RWPE2 (cell line): ENCODE results near the gene AIP.

ENCODE experiments used
- ATAC-seq: fragments of 200-7000 bp; cut with Tn5 transposase; 3 replicates; pipeline ENCODE4 v1.9.1; 2021; ENCODE audit warnings: low read depth
- DNase-seq: peaks from one replicate; pipeline ENCODE4 v3.0.0-alpha.2; 2020; ENCODE audit warnings: low spot score
- H3K27ac ChIP-seq: fragments of 450-650 bp; 2 replicates; pipeline ENCODE4 v1.5.1; 2017; ENCODE audit warnings: mild to moderate bottlenecking; ENCODE audit not compliant: poor library complexity, severe bottlenecking
- H3K27me3 ChIP-seq: fragments of 250-450 bp; sonication (Bioruptor Pico); 2 replicates; pipeline ENCODE4 v1.5.1; 2021; ENCODE audit warnings: mild to moderate bottlenecking, moderate library complexity; ENCODE audit not compliant: insufficient read depth, poor library complexity, severe bottlenecking
- H3K36me3 ChIP-seq: fragments of 250-450 bp; sonication (Bioruptor Pico); 2 replicates; pipeline ENCODE4 v1.5.1; 2020; ENCODE audit warnings: low read depth, mild to moderate bottlenecking, moderate library complexity
- H3K4me1 ChIP-seq: fragments of 250-450 bp; sonication (Bioruptor Pico); 2 replicates; pipeline ENCODE4 v1.5.1; 2021; ENCODE audit warnings: mild to moderate bottlenecking, moderate library complexity; ENCODE audit not compliant: insufficient read depth, poor library complexity, severe bottlenecking
- H3K4me3 ChIP-seq: fragments of 250-450 bp; sonication (Bioruptor Pico); 2 replicates; pipeline ENCODE4 v1.5.1; 2021; ENCODE audit warnings: mild to moderate bottlenecking, moderate library complexity; ENCODE audit not compliant: severe bottlenecking
- H3K9me3 ChIP-seq: fragments of 250-450 bp; sonication (Bioruptor Pico); 2 replicates; pipeline ENCODE4 v1.5.1; 2021; ENCODE audit warnings: mild to moderate bottlenecking, moderate library complexity; ENCODE audit not compliant: severe bottlenecking
- TF ChIP-seq, protein P1 (sequence below): fragments of 450-650 bp; IDR thresholded peaks from one replicate; pipeline ENCODE4 v1.5.1; 2017; ENCODE audit warnings: mild to moderate bottlenecking, moderate library complexity; ENCODE audit not compliant: poor library complexity, severe bottlenecking

AIP gene

GRCh38 chr11:67438158-67438902, 44.5 kb upstream of the AIP start:
- ATAC-seq (no peak), DNase-seq (peak; percentile 68)
- Histone ChIP-seq H3K36me3 (peaks cover 28% of the 10 kb centered on the region), H3K4me3 (no peak overlapping the region), H3K9me3 (no peaks in the 10 kb centered on the region), H3K4me1 (no peaks in the 10 kb centered on the region), H3K27ac (no peak overlapping the region), H3K27me3 (no peaks in the 10 kb centered on the region)
- TF ChIP-seq, protein P1, sequence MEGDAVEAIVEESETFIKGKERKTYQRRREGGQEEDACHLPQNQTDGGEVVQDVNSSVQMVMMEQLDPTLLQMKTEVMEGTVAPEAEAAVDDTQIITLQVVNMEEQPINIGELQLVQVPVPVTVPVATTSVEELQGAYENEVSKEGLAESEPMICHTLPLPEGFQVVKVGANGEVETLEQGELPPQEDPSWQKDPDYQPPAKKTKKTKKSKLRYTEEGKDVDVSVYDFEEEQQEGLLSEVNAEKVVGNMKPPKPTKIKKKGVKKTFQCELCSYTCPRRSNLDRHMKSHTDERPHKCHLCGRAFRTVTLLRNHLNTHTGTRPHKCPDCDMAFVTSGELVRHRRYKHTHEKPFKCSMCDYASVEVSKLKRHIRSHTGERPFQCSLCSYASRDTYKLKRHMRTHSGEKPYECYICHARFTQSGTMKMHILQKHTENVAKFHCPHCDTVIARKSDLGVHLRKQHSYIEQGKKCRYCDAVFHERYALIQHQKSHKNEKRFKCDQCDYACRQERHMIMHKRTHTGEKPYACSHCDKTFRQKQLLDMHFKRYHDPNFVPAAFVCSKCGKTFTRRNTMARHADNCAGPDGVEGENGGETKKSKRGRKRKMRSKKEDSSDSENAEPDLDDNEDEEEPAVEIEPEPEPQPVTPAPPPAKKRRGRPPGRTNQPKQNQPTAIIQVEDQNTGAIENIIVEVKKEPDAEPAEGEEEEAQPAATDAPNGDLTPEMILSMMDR = no peak

- ATAC-seq (no peak), DNase-seq (peak; percentile 55)
- H3K4me1 ChIP-seq = no peaks in the 10 kb centered on the region
- H3K27me3 ChIP-seq = no peaks in the 10 kb centered on the region
- TF ChIP-seq, protein P1 = peak; percentile 24
- H3K9me3 ChIP-seq = no peaks in the 10 kb centered on the region
- H3K27ac ChIP-seq = no peak overlapping the region
- H3K4me3 ChIP-seq = no peak overlapping the region
- H3K36me3 ChIP-seq = peaks cover 15% of the 10 kb centered on the region
These were observed 43.3 kb upstream of the AIP start for GRCh38 chr11:67439321-67440228.

DNA sequence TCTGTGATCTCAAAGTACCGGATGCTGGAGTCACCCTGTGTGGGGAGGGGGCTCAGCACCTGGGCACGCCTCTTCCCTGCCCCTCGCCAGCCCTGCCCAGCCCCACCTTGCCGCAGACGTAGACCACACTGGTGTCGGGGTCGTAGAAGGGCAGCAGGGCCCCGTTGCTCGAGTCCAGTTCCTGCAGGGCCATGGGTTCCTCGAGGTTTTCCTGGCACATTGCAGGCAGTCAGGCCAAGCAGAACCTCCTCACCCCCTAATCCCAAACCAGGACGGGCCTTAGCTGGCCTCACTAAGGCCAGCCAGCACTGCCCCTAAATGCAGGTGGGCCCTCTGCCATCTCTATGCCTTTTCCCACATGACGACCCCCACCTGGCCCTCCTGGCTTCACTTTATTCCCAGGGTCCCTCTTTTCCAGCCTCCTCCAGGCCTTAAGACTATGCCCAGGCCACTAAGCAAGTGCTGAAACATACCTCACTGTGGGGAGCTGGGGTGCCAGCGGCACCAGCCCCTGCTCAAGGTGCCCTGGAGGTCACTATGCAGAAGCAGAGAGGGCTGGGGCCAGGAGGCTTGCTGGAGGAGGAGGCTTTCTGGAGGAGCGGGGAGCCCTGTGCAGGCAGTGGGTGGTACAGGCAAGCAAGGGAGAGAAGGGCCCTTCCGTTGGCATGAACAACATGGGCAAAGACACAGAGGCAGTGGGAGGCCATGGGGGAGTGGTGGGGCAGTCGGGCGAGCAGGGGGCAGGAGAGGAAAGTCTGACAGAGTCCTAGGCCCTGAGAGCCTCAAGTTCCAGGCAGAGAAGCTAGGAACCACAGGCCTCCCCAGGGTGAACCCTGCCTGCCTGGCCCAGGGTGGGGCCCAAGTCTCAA, 42.4 kb upstream of the AIP start:
- TF ChIP-seq, protein P1 = no peak
- peaks cover 15% of the 10 kb centered on the region for H3K36me3 ChIP-seq
- no peak for ATAC-seq

GRCh38 chr11:67441098-67441563, 41.7 kb upstream of the AIP start:
- no peaks in the 10 kb centered on the region for H3K27me3 ChIP-seq
- TF ChIP-seq, protein P1 = no peak
- no peaks in the 10 kb centered on the region for H3K9me3 ChIP-seq
- peaks cover 15% of the 10 kb centered on the region for H3K36me3 ChIP-seq
- no peaks in the 10 kb centered on the region for H3K4me1 ChIP-seq
- DNase-seq (peak; percentile 59), ATAC-seq (no peak)
- H3K27ac ChIP-seq = no peak overlapping the region
- H3K4me3 ChIP-seq = no peak overlapping the region

More for the DNA sequence above, 42.4 kb upstream of the AIP start:
- H3K27ac ChIP-seq = no peak overlapping the region
- H3K27me3 ChIP-seq = no peaks in the 10 kb centered on the region
- H3K4me3 ChIP-seq = no peak overlapping the region
- no peaks in the 10 kb centered on the region for H3K4me1 ChIP-seq
- H3K9me3 ChIP-seq = no peaks in the 10 kb centered on the region
- no peak for DNase-seq
